Progenitor cell of endocrine pancreas (in vitro differentiated cells): Measurements from ENCODE around the gene CALCR. TPM values are rescaled to one million over a fixed set of nuclear protein-coding genes. Genes with fewer than 3 reads are reported as not detected.

Experiments
- DNase-seq: peaks from one replicate; pipeline ENCODE4 v3.0.0; 2021; ENCODE audit warnings: low spot score; ENCODE audit not compliant: unreplicated experiment
- H3K27ac Mint-ChIP-seq: 2 replicates; pipeline ENCODE4 v1.8.0; 2021; ENCODE audit warnings: mild to moderate bottlenecking, moderate library complexity, mixed read lengths
- H3K27me3 Mint-ChIP-seq: 2 replicates; pipeline ENCODE4 v1.8.0; 2021; ENCODE audit warnings: mixed read lengths
- H3K36me3 Mint-ChIP-seq: 2 replicates; pipeline ENCODE4 v1.8.0; 2022; ENCODE audit warnings: mixed read lengths; ENCODE audit not compliant: insufficient read depth
- H3K4me1 Mint-ChIP-seq: 2 replicates; pipeline ENCODE4 v1.8.0; 2021; ENCODE audit warnings: low read depth, mixed read lengths
- H3K4me3 Mint-ChIP-seq: 2 replicates; pipeline ENCODE4 v1.8.0; 2021; ENCODE audit warnings: low read depth, mild to moderate bottlenecking, moderate library complexity, mixed read lengths
- H3K9me3 Mint-ChIP-seq: 2 replicates; pipeline ENCODE4 v1.8.0; 2021; ENCODE audit warnings: low read depth, mixed read lengths
- CTCF ChIP-seq: fragments of 200-600 bp; sonication (generic); IDR thresholded peaks from one replicate; pipeline ENCODE4 v1.5.0; 2021; ENCODE audit warnings: antibody characterized with exemption, mild to moderate bottlenecking; ENCODE audit not compliant: unreplicated experiment
- total RNA-seq: library from RNA; stranded (reverse); gene quantifications from 2 replicates; pipeline ENCODE4 v1.2.1, GENCODE V29; 2021

Gene CALCR
- total RNA-seq, 1 donor from 2014 or later, result not detected

- Mint-ChIP-seq H3K4me3 (no peak overlapping the region), H3K9me3 (no peaks in the 10 kb centered on the region), H3K27ac (no peak overlapping the region), H3K27me3 (no peaks in the 10 kb centered on the region), H3K36me3 (no peaks in the 10 kb centered on the region), H3K4me1 (no peaks in the 10 kb centered on the region)
- peak; percentile 69 for TF ChIP-seq CTCF
- peak; percentile 16 for DNase-seq
Measured at GRCh38 chr7:93442478-93443224, 131.9 kb downstream of the CALCR start.

- no peak overlapping the region for H3K4me3 Mint-ChIP-seq
- DNase-seq, result no peak
- H3K27ac Mint-ChIP-seq, result no peak overlapping the region
- no peak for TF ChIP-seq CTCF
- H3K27me3 Mint-ChIP-seq, result no peaks in the 10 kb centered on the region
- no peaks in the 10 kb centered on the region for H3K9me3 Mint-ChIP-seq
- H3K4me1 Mint-ChIP-seq, result no peaks in the 10 kb centered on the region
- no peaks in the 10 kb centered on the region for H3K36me3 Mint-ChIP-seq
Measured at GRCh38 chr7:93435791-93436190, 138.7 kb downstream of the CALCR start.

DNA sequence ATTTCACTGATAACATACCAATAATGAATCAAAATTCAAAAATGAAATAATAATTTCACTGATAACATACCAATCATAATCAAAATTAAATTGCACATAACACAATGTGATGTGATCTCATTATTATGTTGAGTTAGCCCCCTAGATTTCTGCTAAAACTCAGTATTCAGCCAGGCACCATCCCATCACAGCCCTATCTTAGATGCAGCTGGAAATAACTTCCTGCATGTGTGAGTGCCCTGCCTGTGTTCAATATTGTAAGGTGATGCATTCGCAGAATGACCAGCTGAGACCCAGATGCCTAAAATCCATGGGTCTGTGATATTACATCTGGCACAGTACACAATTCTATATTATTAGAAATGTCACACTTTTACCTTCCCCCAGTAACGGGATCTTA is 142.4 kb downstream of the CALCR start:
- Mint-ChIP-seq H3K9me3 (no peaks in the 10 kb centered on the region), H3K4me3 (no peak overlapping the region), H3K27ac (no peak overlapping the region), H3K4me1 (no peaks in the 10 kb centered on the region), H3K36me3 (no peaks in the 10 kb centered on the region), H3K27me3 (no peaks in the 10 kb centered on the region)
- no peak for DNase-seq
- TF ChIP-seq CTCF, result no peak

DNA sequence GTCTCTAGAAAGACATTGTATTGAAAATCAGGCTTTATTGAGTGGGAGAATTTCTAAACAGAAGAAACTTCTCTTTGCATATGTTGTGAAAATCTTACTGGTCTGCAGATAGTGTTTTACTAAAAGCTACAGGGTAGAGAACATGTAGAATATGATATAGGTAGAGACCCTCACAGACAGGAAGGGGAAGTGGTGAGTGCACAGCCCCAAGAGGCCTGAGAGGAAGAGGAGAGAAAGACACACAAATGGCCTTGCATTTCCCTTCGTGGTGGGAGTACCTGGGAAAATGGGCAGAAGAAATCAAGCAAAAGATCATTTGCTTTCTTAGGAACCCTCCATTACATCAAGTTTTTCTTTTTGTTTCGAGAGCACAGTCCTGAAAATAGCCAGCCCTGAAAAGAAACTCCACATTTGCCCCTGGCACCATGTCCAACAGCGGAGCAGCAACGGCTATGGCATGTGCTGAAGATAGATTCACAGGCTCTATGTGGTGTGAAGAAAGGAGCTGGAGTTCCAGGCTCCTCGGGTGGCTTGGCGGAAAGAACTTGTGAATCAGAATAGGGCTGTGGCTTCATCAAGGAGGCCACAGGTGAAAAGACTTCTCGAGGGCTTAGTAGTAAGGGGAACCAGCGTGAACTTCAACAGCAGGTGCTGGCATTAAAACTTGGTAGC is 143.5 kb downstream of the CALCR start:
- H3K36me3 Mint-ChIP-seq, result no peaks in the 10 kb centered on the region
- no peak for TF ChIP-seq CTCF

DNA sequence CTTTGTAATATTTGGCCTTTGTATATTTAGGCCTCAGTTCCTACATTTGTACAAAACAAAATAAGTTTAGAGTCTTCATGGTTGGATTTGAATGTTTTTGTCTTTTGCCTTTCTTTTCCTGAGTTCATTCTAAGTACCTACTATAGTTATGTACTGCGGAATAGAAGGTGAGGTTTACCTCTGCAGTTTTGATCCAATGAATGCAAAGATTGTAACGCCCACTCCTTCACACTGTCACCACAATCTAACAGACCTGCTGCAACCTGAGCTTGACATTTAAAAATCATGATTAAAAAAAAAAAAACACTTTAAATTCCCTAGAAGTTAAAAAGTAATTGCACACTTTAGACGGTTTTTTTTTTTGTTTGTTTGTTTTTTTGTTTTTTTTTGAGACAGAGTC is 145.0 kb downstream of the CALCR start:
- no peaks in the 10 kb centered on the region for H3K9me3 Mint-ChIP-seq
- DNase-seq, result no peak
- no peak for TF ChIP-seq CTCF
- H3K4me1 Mint-ChIP-seq, result no peaks in the 10 kb centered on the region
- H3K27me3 Mint-ChIP-seq, result no peaks in the 10 kb centered on the region
- H3K36me3 Mint-ChIP-seq, result no peaks in the 10 kb centered on the region
- H3K4me3 Mint-ChIP-seq, result no peak overlapping the region
- no peak overlapping the region for H3K27ac Mint-ChIP-seq

More for the DNA sequence above, 143.5 kb downstream of the CALCR start:
- no peak for DNase-seq
- Mint-ChIP-seq H3K27me3 (no peaks in the 10 kb centered on the region), H3K27ac (no peak overlapping the region), H3K4me1 (no peaks in the 10 kb centered on the region), H3K9me3 (no peaks in the 10 kb centered on the region), H3K4me3 (no peak overlapping the region)
